Testis (tissue), 3 donors: Measurements from ENCODE around the gene ZSCAN2. TPM values are rescaled to one million over a fixed set of nuclear protein-coding genes. Genes with fewer than 3 reads are reported as not detected.
"Not testable (repeated sequence)": the region's sequence is repeated elsewhere in the genome, so short reads cannot be mapped to it uniquely, and the experiment has no call there.

Experiments
- DNase-seq: peaks from one replicate; pipeline ENCODE4 v3.0.0-alpha.2; 2019
- H3K27ac ChIP-seq, 2 donors: fragments of 200-600 bp; sonication (generic); one replicate each; pipeline ENCODE4 v1.5.1; 2019
- H3K27me3 ChIP-seq: fragments of 200-600 bp; sonication (generic); one replicate; pipeline ENCODE4 v1.5.1; 2019
- H3K36me3 ChIP-seq: fragments of 200-600 bp; sonication (generic); one replicate; pipeline ENCODE4 v1.5.1; 2017; ENCODE audit warnings: low read depth; ENCODE audit errors: missing control alignments
- H3K4me1 ChIP-seq: fragments of 200-600 bp; sonication (generic); one replicate; pipeline ENCODE4 v1.5.1; 2019
- H3K4me3 ChIP-seq, 2 donors: fragments of 200-600 bp; sonication (generic); one replicate each; pipeline ENCODE4 v1.5.1; 2017 to 2019
- H3K9me3 ChIP-seq: fragments of 200-600 bp; sonication (generic); one replicate; pipeline ENCODE4 v1.5.1; 2017
- CTCF ChIP-seq, 3 experiments: fragments of 450-650 bp in 2 of 3; fragments of 200-600 bp in 1 of 3; sonication (generic) in 1 of 3; IDR thresholded peaks; one replicate each; pipeline ENCODE4 v1.5.1; 2016 to 2019; ENCODE audit warnings: antibody characterized with exemption in 3 of 3, mild to moderate bottlenecking in 2 of 3, moderate library complexity in 1 of 3
- POLR2A ChIP-seq: fragments of 450-650 bp; IDR thresholded peaks from one replicate; pipeline ENCODE4 v1.6.1; 2017; ENCODE audit warnings: antibody characterized with exemption, mild to moderate bottlenecking, moderate library complexity
- WGBS, 2 donors: methylation state at CpG; one replicate each; pipeline ENCODE4 v1.1.5; 2018; 5-methylcytosine and 5-hydroxymethylcytosine counted together
- intact Hi-C: fragments of 100-400 bp; cut with DNase I; formaldehyde crosslinking; loops from one replicate; pipeline ENCODE4 v1.15.1; 2023; ENCODE audit warnings: low total_unique reads
- polyA plus RNA-seq: library from polyadenylated mRNA; stranded (reverse); fragments of 350-450 nt; fragmentation: Illumina TruSeq; extraction: RNeasy Lipid Tissue Mini Kit (QIAGEN cat#74804); gene quantifications from one replicate; pipeline ENCODE4 v1.2.3, GENCODE V29; 2014; ENCODE audit warnings: low read depth, low replicate concordance; ENCODE audit not compliant: insufficient read depth
- total RNA-seq, 2 donors: library from RNA; depleted of rRNA; stranded (reverse); fragments of >200 nt; gene quantifications; one replicate each; pipeline ENCODE4 v1.2.3, GENCODE V29; 2016

The ZSCAN2 gene
- total and polyA plus RNA-seq, 3 donors from 2014 or later: 15.3 to 18.6 (median 16.1) TPM

GRCh38 chr15:84572231-84572630, 28.6 kb upstream of the ZSCAN2 start:
- Histone ChIP-seq H3K27me3 (no peaks in the 10 kb centered on the region), H3K27ac (no peak overlapping the region), H3K9me3 (no peaks in the 10 kb centered on the region), H3K4me3 (no peak overlapping the region), H3K36me3 (no peaks in the 10 kb centered on the region), H3K4me1 (no peaks in the 10 kb centered on the region)
- TF ChIP-seq CTCF (IDR thresholded peaks at IDR 0.05) (no peak), POLR2A (no peak)
- no peak for DNase-seq
- 80 to 84% methylated on average over 4 of the region's 4 CpGs for WGBS, 2 donors
- intact Hi-C loops: no loop called here

- TF ChIP-seq POLR2A: no peak
- TF ChIP-seq CTCF (IDR thresholded peaks at IDR 0.05): no peak
- DNase-seq: no peak
- 92 to 93% methylated on average over 4 of the region's 4 CpGs for WGBS, 2 donors
- no peaks in the 10 kb centered on the region for H3K9me3 ChIP-seq
- no peak overlapping the region for H3K4me3 ChIP-seq
- intact Hi-C loops: no loop called here
- H3K27ac ChIP-seq: no peak overlapping the region
- no peaks in the 10 kb centered on the region for H3K4me1 ChIP-seq
- H3K36me3 ChIP-seq: no peaks in the 10 kb centered on the region
- H3K27me3 ChIP-seq: no peaks in the 10 kb centered on the region
Measured at GRCh38 chr15:84575493-84575892, 25.3 kb upstream of the ZSCAN2 start.

GRCh38 chr15:84577891-84578290, 22.9 kb upstream of the ZSCAN2 start:
- H3K27ac ChIP-seq, H3K4me3 ChIP-seq, H3K4me1 ChIP-seq, H3K27me3 ChIP-seq, H3K9me3 ChIP-seq, intact Hi-C loops, H3K36me3 ChIP-seq, DNase-seq: not testable (repeated sequence)
- 92 to 95% methylated on average over 6 of the region's 6 CpGs for WGBS, 2 donors

- H3K27ac ChIP-seq, H3K4me3 ChIP-seq, H3K4me1 ChIP-seq, intact Hi-C loops, H3K9me3 ChIP-seq, H3K27me3 ChIP-seq, H3K36me3 ChIP-seq, DNase-seq: not testable (repeated sequence)
- 72 to 73% methylated on average over 7 of the region's 7 CpGs for whole genome bisulfite sequencing, 2 donors
Measured at GRCh38 chr15:84579261-84579721, 21.5 kb upstream of the ZSCAN2 start.

- H3K4me1 ChIP-seq, H3K27ac ChIP-seq, H3K4me3 ChIP-seq, H3K36me3 ChIP-seq, DNase-seq, H3K27me3 ChIP-seq, intact Hi-C loops, H3K9me3 ChIP-seq: not testable (repeated sequence)
- WGBS, 2 donors: 87 to 89% methylated on average over 5 of the region's 7 CpGs
Measured at GRCh38 chr15:84581676-84582428, 19.0 kb upstream of the ZSCAN2 start.

GRCh38 chr15:84582583-84583157, 18.1 kb upstream of the ZSCAN2 start:
- WGBS, 2 donors: 87 to 95% methylated on average over 2 of the region's 2 CpGs
- H3K4me3 ChIP-seq: no peak overlapping the region
- TF ChIP-seq CTCF (IDR thresholded peaks at IDR 0.05) (no peak), POLR2A (no peak)

GRCh38 chr15:84583921-84584320, 16.9 kb upstream of the ZSCAN2 start:
- H3K4me1 ChIP-seq, H3K9me3 ChIP-seq, H3K27ac ChIP-seq, H3K36me3 ChIP-seq, intact Hi-C loops, H3K4me3 ChIP-seq, H3K27me3 ChIP-seq, DNase-seq: not testable (repeated sequence)
- WGBS, 2 donors: 44 to 52% methylated on average over 4 of the region's 4 CpGs

More at GRCh38 chr15:84582583-84583157, 18.1 kb upstream of the ZSCAN2 start:
- DNase-seq: no peak
- no peaks in the 10 kb centered on the region for H3K9me3 ChIP-seq
- no peak overlapping the region for H3K27ac ChIP-seq
- no peaks in the 10 kb centered on the region for H3K4me1 ChIP-seq
- intact Hi-C loops: no loop called here
- H3K36me3 ChIP-seq: no peaks in the 10 kb centered on the region
- H3K27me3 ChIP-seq: no peaks in the 10 kb centered on the region
